ENCODE results near the gene POU2F3.

POU2F3 gene

GRCh38 chr11:120257346-120257745 is 17.4 kb downstream of the POU2F3 start:
- Histone ChIP-seq H3K27me3 (replicated peaks; ENCODE audit: insufficient read depth, low read length) (peaks cover 8% of the 10 kb centered on the region; the same call in 1 of the 2 replicates), H3K27ac (ENCODE audit: low read length) (no peak overlapping the region), H3K9me2 (replicated peaks; ENCODE audit: insufficient read depth, low read length) (no peaks in the 10 kb centered on the region), H3K9me3 (replicated peaks; ENCODE audit: insufficient read depth, low read length) (no peaks in the 10 kb centered on the region), H3K79me2 (ENCODE audit: low read length) (no peaks in the 10 kb centered on the region), H3K4me3 (ENCODE audit: low read length) (no peak overlapping the region), H3K9ac (ENCODE audit: low read length) (no peak overlapping the region), H3K36me3 (replicated peaks; ENCODE audit: insufficient read depth, low read length) (no peaks in the 10 kb centered on the region), H3K4me1 (ENCODE audit: low read length) (no peaks in the 10 kb centered on the region), H3F3A (ENCODE audit: insufficient read depth, low read length) (no peaks in the 10 kb centered on the region), H3K4me2 (ENCODE audit: low read depth, low read length) (no peak overlapping the region), H2AFZ (ENCODE audit: low read length) (no peak overlapping the region), H4K20me1 (ENCODE audit: insufficient read depth, low read length) (no peaks in the 10 kb centered on the region)
- TF ChIP-seq CTCF (IDR thresholded peaks at IDR 0.05; ENCODE audit: low read length) (no peak), EZH2 (optimal IDR thresholded peaks at IDR 0.05; ENCODE audit: low read depth, low read length) (no peak), EZH2phosphoT487 (IDR thresholded peaks at IDR 0.05; ENCODE audit: low read length) (no peak)
- DNase-seq, result no peak

DNA sequence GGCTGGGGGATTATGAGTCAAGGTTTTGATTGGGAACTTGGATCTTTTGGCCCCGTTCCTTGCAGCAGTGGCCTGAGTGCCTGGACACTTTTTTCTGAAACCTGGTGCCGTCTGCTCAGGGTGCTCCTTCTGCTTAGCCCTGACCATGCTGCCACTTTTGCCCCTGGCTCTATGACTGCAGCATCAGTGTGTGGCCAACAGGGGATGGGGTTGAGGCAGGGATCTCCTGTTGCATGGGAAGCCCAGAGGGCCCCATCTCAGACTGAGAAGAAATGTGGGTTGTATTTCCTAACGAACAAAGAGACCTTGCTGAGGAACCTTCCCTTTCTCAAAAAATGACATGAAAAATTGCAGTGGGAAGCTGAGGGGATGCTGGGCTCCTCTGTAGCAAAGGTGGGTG is 18.7 kb downstream of the POU2F3 start:
- Histone ChIP-seq H3K79me2 (ENCODE audit: low read length) (no peaks in the 10 kb centered on the region), H3K4me1 (ENCODE audit: low read length) (no peaks in the 10 kb centered on the region), H3K9me2 (replicated peaks; ENCODE audit: insufficient read depth, low read length) (no peaks in the 10 kb centered on the region), H2AFZ (ENCODE audit: low read length) (no peak overlapping the region), H3K27me3 (replicated peaks; ENCODE audit: insufficient read depth, low read length) (peaks cover 8% of the 10 kb centered on the region; the same call in 1 of the 2 replicates), H3K4me2 (ENCODE audit: low read depth, low read length) (no peak overlapping the region), H3K27ac (ENCODE audit: low read length) (no peak overlapping the region), H3F3A (ENCODE audit: insufficient read depth, low read length) (no peaks in the 10 kb centered on the region), H3K9ac (ENCODE audit: low read length) (no peak overlapping the region), H3K36me3 (replicated peaks; ENCODE audit: insufficient read depth, low read length) (no peaks in the 10 kb centered on the region), H3K4me3 (ENCODE audit: low read length) (no peak overlapping the region), H4K20me1 (ENCODE audit: insufficient read depth, low read length) (no peaks in the 10 kb centered on the region), H3K9me3 (replicated peaks; ENCODE audit: insufficient read depth, low read length) (no peaks in the 10 kb centered on the region)
- TF ChIP-seq CTCF (IDR thresholded peaks at IDR 0.05; ENCODE audit: low read length), result no peak
- TF ChIP-seq EZH2 (optimal IDR thresholded peaks at IDR 0.05; ENCODE audit: low read depth, low read length), result no peak
- no peak for TF ChIP-seq EZH2phosphoT487 (IDR thresholded peaks at IDR 0.05; ENCODE audit: low read length)
- DNase-seq, result no peak

GRCh38 chr11:120259241-120259640 is 19.3 kb downstream of the POU2F3 start:
- Histone ChIP-seq H3K4me2 (ENCODE audit: low read depth, low read length) (no peak overlapping the region), H3K4me3 (ENCODE audit: low read length) (no peak overlapping the region), H3K27me3 (replicated peaks; ENCODE audit: insufficient read depth, low read length) (peaks cover 8% of the 10 kb centered on the region; the same call in 1 of the 2 replicates), H4K20me1 (ENCODE audit: insufficient read depth, low read length) (no peaks in the 10 kb centered on the region), H3K36me3 (replicated peaks; ENCODE audit: insufficient read depth, low read length) (no peaks in the 10 kb centered on the region), H3K9ac (ENCODE audit: low read length) (no peak overlapping the region), H3K4me1 (ENCODE audit: low read length) (no peaks in the 10 kb centered on the region), H3K27ac (ENCODE audit: low read length) (no peak overlapping the region), H2AFZ (ENCODE audit: low read length) (no peak overlapping the region), H3F3A (ENCODE audit: insufficient read depth, low read length) (no peaks in the 10 kb centered on the region), H3K9me2 (replicated peaks; ENCODE audit: insufficient read depth, low read length) (no peaks in the 10 kb centered on the region), H3K79me2 (ENCODE audit: low read length) (no peaks in the 10 kb centered on the region), H3K9me3 (replicated peaks; ENCODE audit: insufficient read depth, low read length) (no peaks in the 10 kb centered on the region)
- no peak for TF ChIP-seq CTCF (IDR thresholded peaks at IDR 0.05; ENCODE audit: low read length)
- TF ChIP-seq EZH2phosphoT487 (IDR thresholded peaks at IDR 0.05; ENCODE audit: low read length), result no peak
- no peak for TF ChIP-seq EZH2 (optimal IDR thresholded peaks at IDR 0.05; ENCODE audit: low read depth, low read length)
- DNase-seq, result no peak
